RCC 7860 (cell line): ENCODE measurements around the gene MAFF.
"Not testable (repeated sequence)": the region's sequence is repeated elsewhere in the genome, so short reads cannot be mapped to it uniquely, and the experiment has no call there.

ENCODE experiments used
- DNase-seq: peaks from one replicate; pipeline ENCODE4 v3.0.0-alpha.2; 2015; ENCODE audit warnings: low spot score
- FAIRE-seq: peaks from 2 replicates; lab custom pipeline; 2012; peaks lifted over from hg19 to GRCh38; lab: Jason Lieb, UNC

MAFF gene

DNA sequence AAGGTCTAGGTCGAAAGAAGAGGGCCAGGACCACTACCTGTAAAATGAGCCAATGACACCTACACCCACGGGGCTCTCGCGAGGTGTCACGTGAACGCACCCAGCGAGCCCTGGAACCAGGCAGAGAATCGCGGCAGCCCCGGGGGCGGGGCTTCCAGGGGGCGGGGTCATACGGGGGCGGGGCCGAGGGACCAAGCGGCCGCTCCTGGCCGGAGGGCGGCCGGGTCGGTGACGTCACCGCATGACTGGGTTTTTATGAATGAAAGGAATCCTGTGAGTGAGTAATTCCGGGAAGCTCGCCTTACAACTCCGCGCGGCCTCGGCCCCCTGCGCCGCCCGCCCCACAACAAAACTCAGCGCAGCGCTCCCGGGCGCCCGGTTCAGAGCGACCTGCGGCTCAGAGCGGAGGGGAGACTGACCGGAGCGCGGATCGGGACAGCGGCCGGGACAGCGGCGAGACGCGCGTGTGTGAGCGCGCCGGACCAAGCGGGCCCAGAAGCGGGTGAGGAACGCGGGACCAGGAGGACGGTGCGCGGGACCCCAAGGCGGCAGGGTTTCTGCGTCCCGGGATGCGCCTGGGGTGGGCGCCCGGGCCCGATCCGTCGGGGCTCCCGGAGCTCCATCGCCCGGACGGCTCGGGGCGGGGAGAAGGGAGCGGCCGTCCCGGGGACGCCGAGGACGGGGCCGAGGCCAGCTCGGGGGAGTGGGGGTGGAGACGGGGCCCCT lies at the start of gene MAFF:
Gene MAFF (plus strand): TSS at position 284 of the 726 bp plus-strand sequence. CDS start 11,860 bp downstream, outside the sequence.
- DNase-seq (peak; percentile 89), FAIRE-seq (no peak)

DNA sequence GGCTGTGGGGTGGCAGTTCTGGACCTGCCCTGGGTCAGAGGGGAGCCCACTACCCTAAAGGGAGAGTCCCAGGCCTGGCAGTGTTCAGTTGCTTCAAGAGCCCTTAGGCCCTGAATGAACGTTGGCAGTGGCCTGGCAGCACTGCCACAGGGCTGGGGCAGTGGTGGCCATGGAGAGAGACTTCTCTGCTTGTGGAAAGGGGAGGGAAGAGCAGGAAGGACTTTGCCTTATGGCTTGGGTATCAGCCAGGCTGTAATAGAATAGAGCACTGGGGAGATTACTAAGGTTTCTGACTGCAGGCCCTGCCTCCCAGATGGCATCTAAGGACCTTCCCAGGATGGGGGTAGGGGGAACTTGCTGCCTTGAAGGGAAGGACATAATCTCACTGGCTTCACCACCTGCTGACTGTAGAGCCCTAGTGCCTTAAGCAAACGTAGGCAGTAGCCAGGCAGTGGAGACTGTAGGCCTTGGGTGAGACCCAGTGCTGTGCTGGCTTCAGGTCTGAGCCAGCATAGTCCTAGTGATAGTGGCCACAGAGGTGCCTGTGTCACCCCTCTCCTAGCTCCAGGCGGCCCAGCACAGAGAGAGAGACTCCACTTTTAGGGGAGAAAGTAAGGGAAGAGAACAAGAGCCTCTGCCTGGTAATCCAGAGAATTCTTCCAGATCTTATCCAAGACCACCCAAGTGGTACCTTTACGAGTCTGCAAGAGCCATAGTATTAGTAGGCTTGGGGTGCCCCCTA lies 47.8 kb upstream of the MAFF start:
- DNase-seq, result no peak
- no peak for FAIRE-seq

DNA sequence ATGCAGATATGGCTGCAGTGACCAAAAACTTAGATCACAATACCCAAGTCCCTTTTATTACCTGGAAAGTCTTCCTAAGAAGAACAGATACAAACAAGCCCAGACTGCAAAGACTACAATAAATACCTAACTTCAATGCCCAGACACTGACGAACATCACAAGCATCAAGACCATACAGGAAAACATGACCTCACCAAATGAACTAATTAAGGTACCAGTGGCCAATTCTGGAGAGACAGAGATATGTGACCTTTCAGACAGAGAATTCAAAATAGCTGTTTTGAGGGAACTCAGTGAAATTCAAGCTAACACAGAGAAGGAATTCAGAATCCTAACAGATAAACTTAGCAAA lies 47.3 kb upstream of the MAFF start:
- not testable (repeated sequence) for FAIRE-seq, DNase-seq

DNA sequence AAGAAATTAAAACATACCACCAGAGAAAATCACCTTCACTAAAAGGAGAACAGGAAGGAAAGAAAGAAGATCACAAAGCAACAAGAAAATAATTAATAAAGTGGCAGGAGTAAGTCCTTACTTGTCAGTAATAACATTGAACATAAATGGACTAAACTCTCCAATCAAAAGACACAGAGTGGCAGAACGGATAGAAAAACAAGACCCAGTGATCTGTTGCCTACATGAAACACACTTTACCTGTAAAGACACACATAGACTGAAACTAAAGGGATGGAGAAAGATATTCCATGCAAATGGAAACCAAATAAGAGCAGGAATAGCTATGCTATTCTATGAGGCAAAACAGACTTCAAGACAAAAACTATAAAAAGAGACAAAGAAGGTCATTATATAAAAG lies 46.1 kb upstream of the MAFF start:
- no peak for DNase-seq
- no peak for FAIRE-seq

DNA sequence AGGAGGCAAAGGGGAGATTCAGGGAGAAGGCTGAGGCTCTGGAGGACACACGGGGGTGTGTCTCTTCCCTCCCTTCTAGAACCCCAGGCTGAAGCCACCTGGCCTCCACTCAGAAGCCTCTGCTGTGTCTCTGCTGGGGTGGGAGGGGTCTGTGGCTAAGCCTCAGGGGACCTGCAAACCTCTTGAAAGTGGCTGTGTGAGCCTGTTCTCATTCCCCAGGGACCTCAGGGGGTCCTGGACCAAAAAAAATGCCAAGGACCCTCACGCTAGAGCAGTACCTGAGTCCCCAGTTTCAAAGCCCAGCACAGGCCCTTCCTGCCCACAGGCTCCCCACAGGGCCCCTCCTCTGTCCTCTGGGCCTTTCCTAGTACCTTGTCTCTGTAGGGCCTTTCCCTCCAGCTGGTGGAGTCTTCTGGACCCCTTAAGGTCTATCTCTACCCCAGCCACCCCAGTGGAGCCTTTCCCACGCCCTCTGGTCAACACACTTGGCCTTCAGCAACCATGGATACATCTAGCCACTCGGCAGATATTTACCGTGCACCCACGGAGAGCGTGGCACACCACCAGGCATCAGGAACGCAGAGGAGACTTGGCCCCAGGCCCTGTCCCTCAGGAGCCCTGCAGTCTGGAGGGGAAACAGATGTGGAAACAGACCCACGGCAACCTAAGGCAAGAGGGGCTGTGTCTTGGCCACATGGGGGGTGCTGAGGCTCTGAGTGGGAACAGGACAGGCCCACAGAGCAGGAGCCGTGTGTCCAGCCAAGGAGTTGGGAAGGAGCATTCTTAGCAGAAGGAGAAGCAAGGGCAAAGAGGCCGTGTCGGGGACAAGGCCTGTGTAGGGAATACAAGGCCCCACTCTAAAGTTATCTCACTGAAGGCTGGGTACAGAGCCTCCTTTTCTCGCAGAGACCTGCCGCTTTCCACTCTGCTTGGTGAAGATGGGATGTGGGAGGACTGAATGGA lies 38.6 kb upstream of the MAFF start:
- DNase-seq, result no peak
- FAIRE-seq, result no peak

DNA sequence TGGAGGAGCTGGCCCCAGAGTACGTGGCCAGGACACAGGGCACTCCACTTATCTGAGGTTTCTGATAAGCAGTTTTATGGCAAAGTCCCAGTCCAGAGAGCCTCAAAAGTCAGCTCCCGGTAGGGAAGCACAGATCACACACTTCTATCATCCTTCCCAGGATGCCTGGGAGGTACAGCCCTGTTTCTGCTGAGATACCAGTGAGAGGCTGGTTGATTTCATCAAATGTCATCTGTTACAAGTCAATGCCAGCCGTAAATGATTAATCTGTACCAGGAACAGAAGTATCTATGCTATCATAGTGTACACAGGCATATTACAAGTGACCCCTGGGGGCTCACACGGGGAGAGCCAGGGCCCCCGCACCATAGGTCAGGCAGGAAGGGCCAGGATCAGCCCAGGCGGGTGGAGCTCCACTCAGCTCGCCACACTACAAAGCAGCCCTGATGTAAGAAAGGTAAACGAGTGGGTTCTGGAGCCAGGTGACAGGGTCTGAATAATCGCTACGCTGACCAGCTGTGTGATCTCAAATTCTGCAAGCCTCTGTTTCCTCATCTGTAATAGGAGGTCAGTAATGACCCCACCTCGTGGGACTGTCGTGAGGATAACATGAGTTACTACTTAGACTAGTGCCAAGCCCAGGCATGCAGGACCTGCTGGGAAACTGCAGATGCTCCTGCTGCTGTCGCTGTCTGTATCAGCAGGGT lies 37.8 kb upstream of the MAFF start:
- no peak for DNase-seq
- FAIRE-seq, result no peak

DNA sequence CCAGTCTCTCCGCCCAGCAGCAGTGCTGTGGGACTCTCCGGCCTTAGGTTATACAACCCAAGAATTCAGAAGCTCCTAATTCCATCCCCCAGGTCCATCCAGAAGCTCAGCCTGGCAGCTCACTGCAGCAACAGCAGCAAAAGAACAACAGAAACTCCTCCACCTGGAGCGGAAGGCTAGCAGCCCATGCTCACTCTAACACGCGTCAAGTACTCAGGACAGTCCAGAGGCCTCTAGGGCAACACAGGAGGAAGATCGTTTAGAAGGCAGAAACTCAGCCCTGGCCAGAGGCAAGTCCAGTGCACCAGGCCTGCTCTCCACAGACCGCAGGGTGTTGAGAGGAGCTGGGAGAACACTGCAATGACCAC lies 37.3 kb upstream of the MAFF start:
- FAIRE-seq (no peak), DNase-seq (no peak)

DNA sequence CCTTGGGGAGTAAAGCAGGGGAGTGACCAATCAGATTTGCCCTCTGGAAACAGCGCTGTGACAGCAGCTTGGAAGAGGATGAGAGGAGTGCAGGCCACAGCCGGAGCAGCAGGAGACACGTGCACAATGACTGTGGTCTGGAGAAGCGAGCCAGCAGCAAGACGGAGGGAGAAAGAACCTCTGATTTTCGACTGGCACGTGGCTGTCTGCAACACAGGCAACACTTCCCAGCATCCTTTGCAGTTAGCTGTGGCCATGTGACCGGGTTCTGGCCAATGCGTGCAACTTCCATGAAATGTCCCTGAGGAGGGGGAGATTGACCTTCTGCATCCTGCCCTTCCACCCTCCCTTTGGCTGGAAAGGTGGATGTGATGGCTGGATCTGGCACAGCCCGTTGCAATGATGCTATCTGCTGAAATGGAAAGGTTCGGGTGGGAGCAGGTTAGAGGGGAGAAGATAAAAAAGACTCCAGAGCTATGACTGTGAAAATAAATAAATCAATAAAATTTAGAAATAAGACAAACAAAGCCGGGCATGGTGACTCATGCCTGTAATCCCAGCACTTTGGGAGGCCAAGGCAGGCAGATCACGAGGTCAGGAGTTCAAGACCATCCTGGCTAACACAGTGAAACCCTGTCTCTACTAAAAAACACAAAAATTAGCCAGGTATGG lies 35.7 kb upstream of the MAFF start:
- DNase-seq (no peak), FAIRE-seq (no peak)

DNA sequence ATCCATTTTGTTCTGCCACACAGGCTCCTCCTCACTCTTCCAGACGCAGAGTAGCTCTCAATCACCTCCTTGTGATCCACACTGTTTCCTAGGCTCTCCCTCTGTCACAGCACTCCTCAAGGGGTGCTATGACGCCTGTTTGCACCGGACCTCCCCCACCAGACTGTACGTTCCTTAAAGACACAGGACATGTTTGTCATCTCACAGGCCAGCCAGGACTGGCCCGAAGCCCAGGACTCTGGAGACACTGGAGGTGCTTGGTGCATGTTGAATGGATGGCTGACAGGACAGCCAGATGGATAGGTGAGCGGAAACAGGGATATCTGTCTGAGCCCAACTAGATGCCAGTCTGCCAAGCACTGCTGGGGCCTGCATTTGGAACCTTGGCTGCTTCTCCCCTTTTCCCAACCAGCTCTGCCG lies 33.8 kb upstream of the MAFF start:
- no peak for DNase-seq
- no peak for FAIRE-seq

DNA sequence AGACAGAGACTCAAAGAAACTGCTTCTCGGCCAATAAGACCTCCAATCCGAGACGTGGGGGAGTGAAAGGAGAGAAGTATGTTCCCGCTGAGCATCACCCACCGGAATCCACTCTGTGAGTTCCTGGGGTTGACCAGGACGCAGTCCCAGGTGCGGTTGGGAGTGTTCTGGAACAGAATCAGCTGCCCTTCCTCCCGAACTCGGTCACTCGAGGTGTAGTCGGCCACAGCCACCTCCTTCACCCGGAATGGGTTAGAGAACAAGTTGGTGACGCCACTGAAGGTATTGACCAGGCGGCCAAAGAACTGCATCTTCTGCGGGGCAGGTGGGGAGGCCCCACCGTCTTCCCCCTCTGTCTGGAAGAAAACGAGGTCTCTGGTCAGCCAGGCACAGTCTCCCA lies 32.7 kb upstream of the MAFF start:
- DNase-seq, result no peak
- no peak for FAIRE-seq

DNA sequence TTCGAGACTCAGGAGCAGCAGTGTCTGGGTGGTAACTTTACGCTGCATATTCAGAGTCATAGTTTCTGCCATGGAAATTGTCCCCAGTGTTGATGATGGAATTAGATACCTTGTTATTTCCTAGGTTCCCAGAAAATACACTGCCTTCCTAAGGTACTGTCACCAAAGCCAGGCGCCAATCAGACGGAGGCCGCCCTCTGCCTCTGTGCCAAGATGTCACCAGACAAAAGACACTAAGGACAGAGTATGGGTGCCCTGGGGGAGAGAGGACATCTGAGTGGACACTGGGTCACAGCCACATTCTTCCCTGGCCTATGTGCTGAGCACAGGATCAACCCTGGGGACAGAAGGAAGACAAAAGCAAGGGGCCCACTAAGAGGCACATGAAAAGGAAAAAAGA lies 31.3 kb upstream of the MAFF start:
- FAIRE-seq (no peak), DNase-seq (no peak)

DNA sequence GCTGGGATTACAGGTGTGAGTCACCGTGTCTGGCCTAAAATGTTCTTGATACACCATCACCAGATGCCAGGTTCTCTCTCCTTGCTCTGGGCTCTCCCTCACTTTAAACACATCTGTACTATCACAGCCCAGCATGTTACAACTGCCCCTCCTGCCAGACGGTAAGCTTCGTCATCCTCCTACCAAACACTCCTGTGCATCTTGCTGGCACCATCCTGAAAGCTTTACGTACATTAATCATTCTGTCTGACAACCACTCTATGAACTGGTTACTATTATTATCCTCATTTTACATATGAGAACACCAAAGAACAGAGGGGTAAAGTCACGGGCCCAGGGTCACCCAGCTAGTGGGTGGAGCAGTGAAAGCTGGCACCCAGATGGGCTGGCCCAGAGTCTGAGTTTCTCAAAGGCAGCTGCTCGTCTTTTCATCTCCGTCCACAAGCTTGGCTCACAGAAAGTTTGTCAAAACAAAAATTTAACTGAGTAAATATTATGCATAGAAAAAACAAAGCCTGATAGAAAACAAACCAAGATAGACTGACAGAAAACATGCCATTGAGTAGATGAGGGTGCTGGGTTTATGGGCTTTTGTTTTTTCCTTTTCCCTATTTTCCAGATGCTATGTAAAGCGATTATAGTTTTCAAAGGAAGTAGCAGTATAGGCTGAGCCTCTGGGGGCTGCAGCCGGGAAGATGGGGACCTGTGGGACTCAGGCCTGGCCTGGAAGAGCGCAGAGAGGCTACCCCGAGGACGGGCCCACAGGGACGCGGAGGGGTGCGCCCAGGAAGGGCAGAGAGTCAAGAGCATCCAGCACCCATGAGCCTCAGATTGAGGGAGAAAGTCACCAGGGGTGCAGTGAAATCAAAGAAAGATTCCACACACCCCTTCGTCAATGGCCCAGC lies 29.6 kb upstream of the MAFF start:
- DNase-seq (no peak), FAIRE-seq (no peak)

DNA sequence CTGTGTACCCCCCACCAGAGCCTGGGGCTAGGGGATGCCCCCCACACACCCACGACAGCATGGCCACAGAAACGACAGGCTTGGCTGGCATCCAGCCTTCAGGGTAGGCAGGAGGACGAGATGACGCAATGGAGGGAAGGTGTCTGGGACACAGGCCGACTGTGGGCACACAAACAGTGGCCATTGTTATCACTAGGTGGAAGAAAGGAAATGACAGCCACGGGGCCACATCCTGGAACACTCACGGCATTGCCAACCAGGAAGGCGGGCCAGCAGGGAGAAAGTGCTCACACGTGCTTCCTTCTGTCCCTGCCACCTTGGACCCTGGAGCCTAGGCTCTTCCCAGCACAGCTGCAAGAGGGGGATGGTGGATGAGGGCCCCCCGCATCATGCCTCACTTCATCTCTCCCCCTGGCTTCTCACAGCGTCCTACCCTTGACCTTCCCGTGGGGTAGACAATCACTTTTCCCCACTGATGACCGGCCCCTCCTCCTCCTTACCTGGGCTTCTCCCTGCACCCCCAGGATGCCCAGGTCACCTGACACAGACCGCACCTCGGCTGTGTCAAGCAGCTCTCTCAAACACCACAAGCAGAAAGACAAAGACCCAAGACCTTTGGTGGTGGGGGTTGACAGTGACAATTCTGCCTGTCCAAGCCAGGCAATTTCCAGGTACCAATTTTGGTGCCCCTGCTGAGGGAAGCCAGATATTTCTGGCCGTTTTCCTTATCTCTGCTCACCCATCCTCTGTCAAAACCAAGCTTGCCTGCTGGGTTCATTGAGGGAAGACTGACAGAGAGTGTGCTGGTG lies 28.8 kb upstream of the MAFF start:
- no peak for FAIRE-seq

DNA sequence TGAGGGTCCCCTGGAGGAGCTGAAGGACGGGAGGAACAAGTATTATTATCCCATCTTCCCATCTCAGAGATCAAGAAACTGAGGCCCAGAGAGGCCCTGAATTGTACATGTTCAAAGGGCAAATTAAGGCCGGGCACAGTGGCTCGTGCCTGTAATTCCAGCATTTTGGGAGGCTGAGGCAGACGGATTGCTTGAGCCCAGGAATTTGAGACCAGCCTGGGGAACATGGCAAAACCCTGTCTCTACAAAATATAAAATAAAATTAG lies 28.2 kb upstream of the MAFF start:
- no peak for DNase-seq
- FAIRE-seq, result no peak

More for the DNA sequence above, 28.8 kb upstream of the MAFF start:
- DNase-seq, result no peak

DNA sequence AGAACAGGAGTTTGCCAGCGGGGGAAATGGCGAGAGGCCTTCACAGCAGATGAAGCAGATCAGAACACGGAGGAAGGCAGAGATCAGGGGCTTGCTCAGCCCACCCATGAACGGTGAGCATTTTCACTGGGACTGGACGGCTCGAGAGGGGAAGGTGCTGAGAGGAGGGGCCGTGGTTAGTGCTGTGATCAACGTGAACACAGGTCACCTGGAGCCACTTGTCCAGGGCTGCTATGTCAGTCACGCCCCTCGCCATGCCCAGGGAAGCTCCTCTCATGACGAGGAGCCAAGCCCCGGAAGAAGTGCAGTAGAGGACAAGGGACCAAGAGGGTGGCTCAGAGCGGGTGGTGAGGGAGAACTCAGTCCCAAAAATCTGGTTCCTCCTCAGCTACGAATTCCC lies 27.2 kb upstream of the MAFF start:
- no peak for FAIRE-seq
- no peak for DNase-seq

DNA sequence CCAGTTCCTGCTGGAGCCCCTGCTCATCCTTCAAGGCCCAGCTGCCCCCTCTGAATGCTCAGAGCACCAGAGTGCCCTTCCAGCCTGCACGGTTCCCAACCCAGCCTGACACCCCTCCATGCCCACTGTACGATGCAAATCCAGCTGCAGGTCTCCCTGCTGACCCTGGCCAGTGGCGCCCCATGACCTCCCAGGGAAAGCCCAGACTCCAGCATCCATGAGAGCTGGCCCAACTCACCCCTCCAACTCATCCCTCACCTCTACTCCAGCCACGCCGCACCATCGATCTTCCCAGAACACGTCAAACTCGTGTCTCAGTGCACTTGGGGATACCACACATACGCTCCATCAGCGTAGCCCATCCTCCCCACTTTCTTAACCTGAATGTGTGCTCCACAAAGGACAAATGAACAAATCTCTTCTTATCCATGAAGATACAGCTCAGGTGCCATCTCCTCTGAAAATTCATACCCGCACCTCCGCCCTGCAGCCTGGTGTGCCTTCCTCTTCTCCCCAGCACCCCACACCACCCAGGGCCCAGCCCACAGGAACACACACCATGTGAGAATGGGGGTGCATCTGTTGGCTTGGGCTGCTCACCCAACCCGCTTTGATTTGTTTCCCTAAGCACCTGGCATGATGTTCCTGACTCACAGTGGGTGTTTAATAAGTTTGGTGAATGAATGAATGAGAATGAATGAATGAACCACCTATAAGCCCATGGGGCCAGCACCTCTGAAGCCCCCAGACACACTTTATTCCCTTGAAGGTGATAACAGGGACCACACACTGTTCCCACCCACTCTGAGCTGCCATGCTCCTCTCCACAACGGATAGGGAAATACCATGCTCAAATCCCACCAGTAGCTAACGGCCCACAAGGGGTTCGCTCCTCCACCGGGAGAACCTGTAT lies 26.3 kb upstream of the MAFF start:
- FAIRE-seq (no peak), DNase-seq (no peak)

DNA sequence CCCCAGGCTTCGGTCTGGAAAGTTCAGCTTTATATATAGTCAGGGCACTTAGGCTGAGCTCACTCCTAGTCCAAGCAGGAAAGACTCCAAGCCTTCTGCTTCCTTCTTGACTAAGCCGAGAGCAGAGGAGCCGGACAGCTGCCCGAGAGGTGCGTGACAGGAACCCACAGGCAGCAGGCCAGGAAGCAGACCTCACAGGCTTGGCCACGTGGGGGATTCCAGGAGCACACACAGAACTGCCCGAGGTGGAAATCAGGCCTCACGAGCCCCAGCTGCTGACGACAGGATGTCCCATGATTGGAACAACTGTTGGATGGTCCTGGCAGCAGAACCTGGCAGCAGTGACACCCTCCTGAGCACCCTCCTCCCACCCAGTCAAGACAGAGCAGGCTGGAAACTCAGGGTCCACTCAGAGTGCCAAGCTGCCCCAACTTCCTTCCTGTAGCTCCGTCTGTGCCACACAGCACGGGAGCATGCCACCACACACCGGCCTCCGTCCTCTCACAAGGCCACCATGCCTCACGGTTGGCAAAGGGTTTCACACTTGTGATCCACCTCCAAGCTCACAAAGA lies 25.5 kb upstream of the MAFF start:
- FAIRE-seq (no peak), DNase-seq (peak; percentile 67)
